ENCODE data around the gene HOXB13. TPM values are rescaled to one million over a fixed set of nuclear protein-coding genes. Genes with fewer than 3 reads are reported as not detected.

HOXB13 gene
- total RNA-seq, 1 donor from 2014 or later = not detected

GRCh38 chr17:48749621-48750553 is 21.3 kb upstream of the HOXB13 start:
- Histone ChIP-seq H3K4me1 (ENCODE audit: control insufficient read depth in 3 of 3, insufficient read depth in 3 of 3, low read length in 3 of 3) (peaks cover 3 to 16% (median 16%) of the 10 kb centered on the region in 3 donors), H3K27me3 (ENCODE audit: control insufficient read depth in 3 of 3, insufficient read depth in 3 of 3, low read length in 3 of 3) (peaks cover 96 to 98% (median 96%) of the 10 kb centered on the region in 3 donors), H3K9me3 (ENCODE audit: control insufficient read depth in 3 of 3, low read length in 3 of 3) (no peaks in the 10 kb centered on the region), H3K9ac (ENCODE audit: low read depth in 1 of 3, low read length in 3 of 3) (no peak overlapping the region), H3K27ac (ENCODE audit: low read depth, low read length) (no peak overlapping the region), H3K4me3 (ENCODE audit: low read length in 3 of 3) (no peak overlapping the region), H3K36me3 (ENCODE audit: control insufficient read depth in 3 of 3, insufficient read depth in 3 of 3, low read length in 3 of 3) (no peaks in the 10 kb centered on the region)

- Histone ChIP-seq H3K4me1 (ENCODE audit: control insufficient read depth in 3 of 3, insufficient read depth in 3 of 3, low read length in 3 of 3) (peaks cover 0 to 9% (median 8%) of the 10 kb centered on the region in 3 donors), H3K27ac (ENCODE audit: low read depth, low read length) (no peak overlapping the region), H3K27me3 (ENCODE audit: control insufficient read depth in 3 of 3, insufficient read depth in 3 of 3, low read length in 3 of 3) (peaks cover 94 to 96% (median 95%) of the 10 kb centered on the region in 3 donors), H3K9me3 (ENCODE audit: control insufficient read depth in 3 of 3, low read length in 3 of 3) (no peaks in the 10 kb centered on the region), H3K9ac (ENCODE audit: low read depth in 1 of 3, low read length in 3 of 3) (no peak overlapping the region), H3K36me3 (ENCODE audit: control insufficient read depth in 3 of 3, insufficient read depth in 3 of 3, low read length in 3 of 3) (no peaks in the 10 kb centered on the region), H3K4me3 (ENCODE audit: low read length in 3 of 3) (no peak overlapping the region)
These were observed 20.4 kb upstream of the HOXB13 start for GRCh38 chr17:48748718-48749566.

GRCh38 chr17:48747445-48748363 is 19.2 kb upstream of the HOXB13 start:
- Histone ChIP-seq H3K4me1 (ENCODE audit: control insufficient read depth in 3 of 3, insufficient read depth in 3 of 3, low read length in 3 of 3) (no peaks in the 10 kb centered on the region), H3K36me3 (ENCODE audit: control insufficient read depth in 3 of 3, insufficient read depth in 3 of 3, low read length in 3 of 3) (no peaks in the 10 kb centered on the region), H3K9ac (ENCODE audit: low read depth in 1 of 3, low read length in 3 of 3) (no peak overlapping the region), H3K27me3 (ENCODE audit: control insufficient read depth in 3 of 3, insufficient read depth in 3 of 3, low read length in 3 of 3) (peaks cover 93 to 95% (median 94%) of the 10 kb centered on the region in 3 donors), H3K4me3 (ENCODE audit: low read length in 3 of 3) (no peak overlapping the region), H3K27ac (ENCODE audit: low read depth, low read length) (no peak overlapping the region), H3K9me3 (ENCODE audit: control insufficient read depth in 3 of 3, low read length in 3 of 3) (no peaks in the 10 kb centered on the region)

GRCh38 chr17:48746916-48747444 is 18.4 kb upstream of the HOXB13 start:
- H3K36me3 ChIP-seq (ENCODE audit: control insufficient read depth in 3 of 3, insufficient read depth in 3 of 3, low read length in 3 of 3) = no peaks in the 10 kb centered on the region
- no peak overlapping the region for H3K9ac ChIP-seq (ENCODE audit: low read depth in 1 of 3, low read length in 3 of 3)
- no peak overlapping the region for H3K4me3 ChIP-seq (ENCODE audit: low read length in 3 of 3)
- no peaks in the 10 kb centered on the region for H3K9me3 ChIP-seq (ENCODE audit: control insufficient read depth in 3 of 3, low read length in 3 of 3)
- H3K27ac ChIP-seq (ENCODE audit: low read depth, low read length) = no peak overlapping the region
- H3K4me1 ChIP-seq (ENCODE audit: control insufficient read depth in 3 of 3, insufficient read depth in 3 of 3, low read length in 3 of 3) = no peaks in the 10 kb centered on the region
- peaks cover 93 to 95% (median 94%) of the 10 kb centered on the region in 3 donors for H3K27me3 ChIP-seq (ENCODE audit: control insufficient read depth in 3 of 3, insufficient read depth in 3 of 3, low read length in 3 of 3)

- Histone ChIP-seq H3K27me3 (ENCODE audit: control insufficient read depth in 3 of 3, insufficient read depth in 3 of 3, low read length in 3 of 3) (peaks cover 89 to 94% (median 92%) of the 10 kb centered on the region in 3 donors), H3K27ac (ENCODE audit: low read depth, low read length) (no peak overlapping the region), H3K9ac (ENCODE audit: low read depth in 1 of 3, low read length in 3 of 3) (no peak overlapping the region), H3K36me3 (ENCODE audit: control insufficient read depth in 3 of 3, insufficient read depth in 3 of 3, low read length in 3 of 3) (no peaks in the 10 kb centered on the region), H3K9me3 (ENCODE audit: control insufficient read depth in 3 of 3, low read length in 3 of 3) (no peaks in the 10 kb centered on the region), H3K4me3 (ENCODE audit: low read length in 3 of 3) (no peak overlapping the region), H3K4me1 (ENCODE audit: control insufficient read depth in 3 of 3, insufficient read depth in 3 of 3, low read length in 3 of 3) (no peaks in the 10 kb centered on the region)
These were observed 17.1 kb upstream of the HOXB13 start for GRCh38 chr17:48745381-48746275.

GRCh38 chr17:48740537-48740936 is 12.0 kb upstream of the HOXB13 start:
- Histone ChIP-seq H3K27me3 (ENCODE audit: control insufficient read depth in 3 of 3, insufficient read depth in 3 of 3, low read length in 3 of 3) (peaks cover 86 to 92% (median 92%) of the 10 kb centered on the region in 3 donors), H3K36me3 (ENCODE audit: control insufficient read depth in 3 of 3, insufficient read depth in 3 of 3, low read length in 3 of 3) (no peaks in the 10 kb centered on the region), H3K9me3 (ENCODE audit: control insufficient read depth in 3 of 3, low read length in 3 of 3) (no peaks in the 10 kb centered on the region), H3K9ac (ENCODE audit: low read depth in 1 of 3, low read length in 3 of 3) (no peak overlapping the region), H3K4me1 (ENCODE audit: control insufficient read depth in 3 of 3, insufficient read depth in 3 of 3, low read length in 3 of 3) (no peaks in the 10 kb centered on the region), H3K27ac (ENCODE audit: low read depth, low read length) (no peak overlapping the region), H3K4me3 (ENCODE audit: low read length in 3 of 3) (no peak overlapping the region)

- Histone ChIP-seq H3K9ac (ENCODE audit: low read depth in 1 of 3, low read length in 3 of 3) (no peak overlapping the region), H3K27ac (ENCODE audit: low read depth, low read length) (no peak overlapping the region), H3K36me3 (ENCODE audit: control insufficient read depth in 3 of 3, insufficient read depth in 3 of 3, low read length in 3 of 3) (no peaks in the 10 kb centered on the region), H3K9me3 (ENCODE audit: control insufficient read depth in 3 of 3, low read length in 3 of 3) (no peaks in the 10 kb centered on the region), H3K27me3 (ENCODE audit: control insufficient read depth in 3 of 3, insufficient read depth in 3 of 3, low read length in 3 of 3) (peaks cover 87 to 94% (median 94%) of the 10 kb centered on the region in 3 donors), H3K4me1 (ENCODE audit: control insufficient read depth in 3 of 3, insufficient read depth in 3 of 3, low read length in 3 of 3) (no peaks in the 10 kb centered on the region), H3K4me3 (ENCODE audit: low read length in 3 of 3) (no peak overlapping the region)
These were observed 10.4 kb upstream of the HOXB13 start for GRCh38 chr17:48738803-48739526.

GRCh38 chr17:48738424-48738802 is 9.9 kb upstream of the HOXB13 start:
- Histone ChIP-seq H3K9ac (ENCODE audit: low read depth in 1 of 3, low read length in 3 of 3) (no peak overlapping the region), H3K4me1 (ENCODE audit: control insufficient read depth in 3 of 3, insufficient read depth in 3 of 3, low read length in 3 of 3) (no peaks in the 10 kb centered on the region), H3K27ac (ENCODE audit: low read depth, low read length) (no peak overlapping the region), H3K4me3 (ENCODE audit: low read length in 3 of 3) (no peak overlapping the region), H3K9me3 (ENCODE audit: control insufficient read depth in 3 of 3, low read length in 3 of 3) (no peaks in the 10 kb centered on the region), H3K36me3 (ENCODE audit: control insufficient read depth in 3 of 3, insufficient read depth in 3 of 3, low read length in 3 of 3) (no peaks in the 10 kb centered on the region), H3K27me3 (ENCODE audit: control insufficient read depth in 3 of 3, insufficient read depth in 3 of 3, low read length in 3 of 3) (peaks cover 86 to 95% (median 94%) of the 10 kb centered on the region in 3 donors)

All from skeletal muscle tissue (tissue), 4 donors.